GM12872 (cell line): Measurements from ENCODE around the gene RAB3C.

Experiments
- CTCF ChIP-seq: IDR thresholded peaks from 3 replicates; pipeline ENCODE4 v1.5.1; 2011; ENCODE audit warnings: low read depth, mild to moderate bottlenecking, low read length, moderate library complexity; ENCODE audit not compliant: insufficient read depth

Gene RAB3C

DNA sequence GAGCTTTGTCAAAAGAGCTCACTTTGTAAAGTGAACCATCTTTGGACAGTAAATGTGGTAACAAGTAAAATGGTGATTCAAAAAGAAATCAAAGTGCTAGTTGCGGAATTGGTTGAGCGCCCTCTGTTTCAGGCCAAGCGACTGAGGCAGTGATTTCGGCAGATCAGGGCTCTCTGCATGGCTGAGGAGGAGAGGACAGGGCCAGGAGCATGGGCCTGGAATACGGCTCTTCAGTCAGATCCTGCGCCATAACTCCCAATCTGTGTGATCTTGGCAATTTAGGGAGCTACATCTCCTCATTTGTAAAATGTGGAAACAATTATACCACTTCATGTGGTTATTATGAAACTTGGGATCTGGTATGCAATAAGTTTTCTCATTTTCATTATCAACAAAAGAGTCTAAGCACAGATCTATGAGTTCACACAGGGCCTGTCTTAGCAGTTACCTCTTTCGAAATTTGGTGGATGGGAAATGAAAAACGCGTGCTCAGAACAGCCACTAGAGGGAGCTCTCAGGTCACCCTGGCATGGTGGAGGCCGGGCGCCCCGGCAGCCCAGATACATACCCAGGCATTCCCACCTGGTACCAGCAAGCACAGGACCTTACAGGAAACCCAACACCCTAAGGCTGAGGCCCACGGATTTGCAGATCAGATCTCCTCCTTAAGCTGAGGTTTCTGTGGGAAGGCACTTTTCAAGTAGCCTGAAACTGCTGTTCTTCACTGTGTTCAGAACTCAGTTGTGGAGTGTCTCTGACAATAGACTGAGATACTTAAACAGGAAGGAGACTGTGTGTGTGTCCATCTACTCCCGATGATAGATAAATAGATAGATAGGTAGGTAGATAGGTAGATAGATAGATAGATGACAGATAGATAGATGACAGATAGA, 303.7 kb downstream of the RAB3C start:
- peak; percentile 92 for TF ChIP-seq CTCF

DNA sequence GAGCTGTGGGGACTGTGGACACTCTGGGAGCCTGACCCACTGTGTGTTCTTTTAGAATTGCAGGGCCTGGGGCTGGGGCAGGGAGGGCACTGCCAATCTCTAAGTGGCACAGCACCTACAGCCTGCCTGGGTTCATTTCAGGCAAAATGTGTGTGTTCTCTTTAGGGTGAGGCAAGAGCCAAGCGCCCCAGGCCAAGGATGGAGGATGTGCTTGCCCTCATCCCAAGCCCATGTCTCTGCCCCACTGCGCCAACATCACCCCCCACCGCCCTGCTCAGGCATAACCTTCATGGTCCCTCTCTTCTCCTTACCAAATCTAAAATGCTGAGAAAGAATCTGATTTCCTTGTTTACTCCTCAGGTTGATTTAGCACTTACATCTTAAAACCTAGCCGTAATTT, 304.4 kb downstream of the RAB3C start:
- TF ChIP-seq CTCF, result no peak

- no peak for TF ChIP-seq CTCF
These were observed 305.0 kb downstream of the RAB3C start for GRCh38 chr5:58887721-58888409.

DNA sequence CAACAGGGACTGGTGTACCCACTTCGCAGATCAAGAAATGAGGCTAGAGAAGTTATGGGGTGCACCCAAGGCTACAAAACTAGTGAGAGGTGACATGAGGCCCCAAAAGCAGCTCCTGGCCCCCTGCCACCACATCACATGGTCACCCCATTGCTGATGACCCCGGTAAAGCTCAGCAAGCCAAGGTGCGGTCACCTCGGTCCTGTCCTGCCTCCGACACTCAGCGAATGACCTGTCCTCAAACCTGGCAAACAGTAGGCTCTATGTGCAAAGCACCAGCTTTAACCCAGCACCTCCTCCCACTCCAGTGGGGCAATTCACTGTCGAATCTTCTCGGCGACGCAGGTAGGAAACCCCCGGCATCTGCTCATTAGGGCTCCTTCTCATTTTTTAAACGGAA, 307.4 kb downstream of the RAB3C start:
- no peak for TF ChIP-seq CTCF

DNA sequence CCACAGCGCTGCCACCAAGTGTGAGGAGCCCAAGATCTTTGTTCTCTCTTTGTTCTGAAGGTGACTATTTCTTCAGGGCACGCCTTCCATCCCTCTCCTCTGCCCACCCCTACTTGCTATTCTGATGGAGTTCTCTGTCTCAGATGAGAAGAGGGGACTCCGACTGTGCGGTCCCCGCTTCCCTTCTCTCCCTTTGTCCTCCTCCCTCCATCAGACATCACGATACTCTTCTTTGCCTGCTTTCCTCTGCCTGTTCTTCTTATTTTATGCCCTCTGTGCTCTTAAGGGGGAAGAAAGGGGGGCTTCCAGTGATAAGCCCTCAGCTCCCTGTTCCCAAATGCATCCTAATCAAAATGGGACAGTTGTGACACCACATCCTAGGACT, 307.8 kb downstream of the RAB3C start:
- no peak for TF ChIP-seq CTCF

DNA sequence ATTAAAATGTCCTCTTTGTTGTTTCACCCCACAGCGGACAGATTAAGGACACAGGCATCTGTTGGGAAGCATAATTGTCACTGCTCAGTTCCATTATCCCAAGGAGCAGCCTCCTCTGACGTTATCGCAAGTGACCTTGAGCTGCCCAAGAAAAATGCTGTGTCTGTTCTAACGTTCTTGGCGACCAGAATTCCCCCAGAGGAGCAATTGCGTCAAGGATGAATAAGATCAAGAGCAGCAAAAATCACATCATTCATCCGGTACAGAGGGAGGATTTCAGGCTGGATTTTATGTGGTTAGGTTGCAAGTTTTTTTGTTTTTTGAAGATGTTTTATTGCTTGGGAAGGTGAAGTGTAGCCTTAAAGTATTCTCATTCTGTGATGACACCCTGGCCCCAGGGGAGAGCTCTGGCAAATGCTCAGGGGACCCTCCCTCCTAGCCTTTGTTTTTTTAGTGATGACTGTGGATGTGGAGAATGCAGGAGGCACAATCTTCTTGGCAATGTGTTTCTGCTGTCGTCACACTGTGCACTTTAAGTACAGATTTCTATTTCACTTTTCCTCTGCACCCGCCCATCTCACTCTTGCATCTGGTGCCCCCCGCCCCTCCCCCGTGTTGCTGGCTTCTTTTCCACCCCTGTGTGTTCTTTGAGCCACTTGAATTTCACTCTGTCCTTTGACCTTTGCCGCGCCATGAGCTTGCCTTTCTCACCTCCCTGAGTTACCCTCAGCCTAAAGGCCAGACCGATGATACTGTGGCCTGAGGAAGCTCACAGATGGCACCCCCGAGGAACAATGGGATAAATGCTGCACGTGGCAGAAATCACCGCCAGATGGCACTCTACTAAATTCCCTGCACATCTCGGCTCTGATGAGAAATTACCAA, 308.5 kb downstream of the RAB3C start:
- peak; percentile 68 for TF ChIP-seq CTCF

GRCh38 chr5:58891971-58892343, 309.1 kb downstream of the RAB3C start:
- no peak for TF ChIP-seq CTCF
